GM18508 (cell line): ENCODE measurements around the gene ERCC2.

ENCODE experiments used
- ATAC-seq: cut with Tn5 transposase; IDR thresholded peaks from one replicate; pipeline ENCODE4 v1.9.1; 2021; ENCODE audit warnings: moderate number of reproducible peaks; ENCODE audit not compliant: insufficient read depth, unreplicated experiment

The ERCC2 gene

DNA sequence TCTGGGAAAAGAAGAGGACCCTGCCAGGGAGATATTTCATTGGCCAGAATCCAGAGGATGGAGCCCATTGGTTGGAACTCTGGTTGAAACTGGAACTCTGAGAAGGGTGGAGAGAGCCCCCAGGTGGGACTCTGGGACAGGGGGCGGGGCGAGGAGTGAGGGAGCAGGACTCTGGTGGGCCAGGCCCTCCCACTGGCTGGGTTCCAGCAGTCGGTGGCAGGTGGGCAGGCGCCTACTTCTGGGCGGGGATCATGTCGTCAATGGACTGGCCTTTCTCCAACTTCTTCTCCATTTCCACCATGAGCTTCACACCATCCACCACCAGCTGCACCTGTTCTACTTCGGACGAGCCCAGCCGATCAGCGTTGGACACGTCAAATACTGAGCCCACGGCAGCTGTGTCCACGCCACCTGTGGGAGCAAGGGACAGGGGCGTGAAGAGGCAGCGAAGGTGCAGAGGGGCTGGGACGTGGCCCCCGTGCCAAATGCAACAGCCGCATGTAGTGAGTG, 63.8 kb downstream of the ERCC2 start:
- no peak for ATAC-seq

DNA sequence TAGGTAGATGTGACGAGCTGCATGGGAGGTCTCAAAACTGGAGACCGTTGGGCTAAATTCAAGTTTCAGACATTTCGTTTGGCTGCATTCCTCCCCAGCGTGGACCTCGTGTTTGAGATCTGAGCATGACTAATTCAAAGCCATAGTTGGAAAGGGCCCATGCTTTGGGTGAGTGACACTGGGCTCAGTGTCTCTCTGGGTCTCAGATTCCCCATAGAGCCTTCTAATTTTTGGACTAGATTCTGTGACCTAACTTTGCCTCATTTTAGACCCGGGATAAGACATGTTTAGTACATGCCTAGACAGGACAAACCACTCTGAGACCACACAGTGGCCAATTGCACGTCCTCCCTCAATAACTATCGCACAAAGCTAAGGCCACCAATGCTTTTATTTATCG, 64.3 kb downstream of the ERCC2 start:
- ATAC-seq, result no peak

DNA sequence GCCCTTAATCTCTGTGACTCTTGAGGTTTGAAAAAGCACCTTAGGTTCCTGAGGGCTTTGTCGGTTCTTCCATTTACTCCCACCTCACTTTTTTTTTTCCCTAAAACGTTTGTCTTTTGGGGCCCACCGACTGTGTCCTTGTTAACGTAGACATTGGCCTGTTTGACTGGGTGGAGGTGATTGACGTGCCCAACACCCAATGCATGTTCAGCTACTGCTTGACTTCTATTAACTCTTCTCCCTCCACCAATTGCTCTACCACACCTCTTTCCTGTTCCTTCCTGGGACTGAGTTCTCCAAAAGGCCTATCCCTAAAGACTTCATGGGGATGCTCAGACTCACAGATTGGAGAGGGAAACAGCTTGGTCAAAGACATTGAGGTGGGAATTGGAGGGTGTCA, 65.0 kb downstream of the ERCC2 start:
- ATAC-seq, result no peak

DNA sequence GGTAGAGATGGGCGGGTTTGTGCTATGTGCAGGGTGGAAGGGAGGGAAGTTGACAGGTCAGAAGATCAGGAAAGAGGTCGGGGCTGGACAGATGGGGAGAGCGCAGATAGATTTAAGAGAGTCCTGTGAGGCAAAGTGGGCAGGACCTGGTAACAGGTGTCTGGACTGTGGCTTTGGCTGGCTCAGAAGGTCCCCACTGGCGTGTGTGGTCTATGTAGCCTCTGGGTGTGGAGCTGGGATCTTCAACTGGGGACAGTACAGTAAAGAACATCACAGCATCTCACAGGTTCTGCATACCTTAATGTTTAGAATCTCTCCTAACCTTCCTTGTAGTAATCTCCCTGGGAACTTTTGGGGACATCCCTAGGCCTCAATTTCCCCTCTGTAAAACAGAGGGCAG, 65.4 kb downstream of the ERCC2 start:
- ATAC-seq, result no peak

DNA sequence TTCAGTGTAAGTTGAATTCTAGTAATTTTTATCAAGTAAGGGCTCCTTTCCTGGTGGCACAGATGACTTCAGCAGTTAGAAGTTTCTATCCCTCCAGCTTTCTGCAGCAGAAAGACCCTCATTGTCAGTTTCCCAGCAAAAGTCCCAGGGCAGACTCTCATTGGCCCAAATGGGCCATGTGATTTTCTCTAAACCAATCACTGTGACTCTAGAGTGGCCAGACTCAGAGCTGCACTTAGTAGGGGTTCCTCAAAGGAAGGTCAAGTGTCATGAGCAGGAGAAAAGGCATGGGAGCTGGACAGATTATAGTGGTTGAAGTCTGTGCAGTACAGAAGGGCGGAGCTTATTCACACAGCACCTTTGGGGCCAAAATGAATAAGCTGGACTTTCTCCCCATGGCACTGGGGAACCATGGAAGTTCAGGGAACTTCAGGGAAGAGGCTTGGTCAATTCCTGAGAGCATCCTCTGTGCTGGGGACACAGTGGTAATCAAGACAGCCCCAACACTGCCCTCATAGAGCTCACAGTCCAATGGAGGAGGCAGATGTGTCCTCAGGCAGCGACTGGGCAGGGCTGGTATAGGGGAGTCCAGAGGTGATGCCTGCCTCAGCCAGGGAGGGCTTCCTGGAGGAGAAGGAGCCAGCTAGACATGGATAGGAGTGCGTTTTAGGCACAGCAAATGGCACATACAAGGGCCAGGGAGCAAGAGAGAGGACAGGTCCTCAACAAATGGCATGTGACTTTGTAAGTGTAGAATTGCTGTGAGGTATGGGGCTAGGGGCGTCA, 66.0 kb downstream of the ERCC2 start:
- no peak for ATAC-seq

DNA sequence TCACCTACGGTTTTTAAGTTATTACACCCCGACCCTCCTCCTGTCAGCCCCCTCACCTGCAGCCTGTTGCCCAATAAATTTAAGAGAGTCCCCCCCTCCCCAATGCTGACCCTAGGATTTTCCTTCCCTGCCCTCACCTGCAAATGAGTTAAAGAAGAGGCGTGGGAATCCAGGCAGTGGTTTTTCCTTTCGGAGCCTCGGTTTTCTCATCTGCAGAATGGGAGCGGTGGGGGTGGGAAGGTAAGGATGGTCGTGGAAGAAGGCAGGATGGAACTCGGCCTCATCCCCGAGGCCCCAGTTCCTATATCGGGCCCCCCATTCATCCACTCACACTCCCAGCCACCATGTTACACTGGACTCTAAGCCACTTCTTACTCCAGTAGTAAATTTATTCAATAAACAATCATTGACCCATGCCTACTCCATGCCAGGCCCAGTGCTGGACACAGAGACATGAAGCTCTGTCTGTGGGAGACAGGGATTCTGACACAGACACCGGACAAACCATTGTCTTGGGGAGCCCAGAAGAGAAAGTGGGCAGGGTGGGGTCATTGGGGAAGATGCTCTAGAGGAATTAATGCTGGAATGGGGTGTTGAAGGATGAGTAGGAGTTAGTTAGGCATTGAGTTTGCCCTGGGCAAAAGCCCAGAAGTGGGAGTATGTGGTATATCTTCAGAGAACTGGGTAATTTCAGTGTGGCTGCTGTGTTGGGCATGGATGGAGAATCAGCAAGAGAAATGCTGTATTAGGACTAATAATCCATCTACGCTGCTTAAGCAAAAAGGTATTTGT, 66.9 kb downstream of the ERCC2 start:
- ATAC-seq, result no peak

DNA sequence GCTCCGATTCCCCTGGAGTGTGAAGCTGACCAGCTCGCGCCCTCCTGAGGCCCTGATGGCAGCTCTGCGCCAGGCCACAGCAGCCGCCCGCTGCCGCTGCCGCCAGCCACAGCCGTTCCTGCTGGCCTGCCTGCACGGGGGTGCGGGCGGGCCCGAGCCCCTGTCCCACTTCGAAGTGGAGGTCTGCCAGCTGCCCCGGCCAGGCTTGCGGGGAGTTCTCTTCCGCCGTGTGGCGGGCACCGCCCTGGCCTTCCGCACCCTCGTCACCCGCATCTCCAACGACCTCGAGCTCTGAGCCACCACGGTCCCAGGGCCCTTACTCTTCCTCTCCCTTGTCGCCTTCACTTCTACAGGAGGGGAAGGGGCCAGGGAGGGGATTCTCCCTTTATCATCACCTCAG, 68.0 kb downstream of the ERCC2 start:
- no peak for ATAC-seq
